Bronchial epithelial cell (primary cell): ENCODE measurements around the gene CCNY. TPM values are rescaled to one million over a fixed set of nuclear protein-coding genes. Genes with fewer than 3 reads are reported as not detected.

ENCODE experiments used
- DNase-seq: peaks from one replicate; pipeline ENCODE4 v3.0.0-alpha.2; 2010; ENCODE audit warnings: low read depth
- FAIRE-seq: peaks from 2 replicates; lab custom pipeline; 2011; peaks lifted over from hg19 to GRCh38; lab: Jason Lieb, UNC
- H3K27me3 ChIP-seq: 2 replicates; pipeline ENCODE4 v1.5.1; 2011; ENCODE audit warnings: low read length; ENCODE audit not compliant: control insufficient read depth, insufficient read depth
- H3K36me3 ChIP-seq: 2 replicates; pipeline ENCODE4 v1.5.1; 2011; ENCODE audit warnings: low read length; ENCODE audit not compliant: control insufficient read depth, insufficient read depth
- H3K4me3 ChIP-seq: 2 replicates; pipeline ENCODE4 v1.5.1; 2011; ENCODE audit warnings: mild to moderate bottlenecking, low read depth, low read length, control low read depth
- total RNA-seq: library from RNA; depleted of rRNA; stranded (reverse); fragments of >200 nt; gene quantifications from 2 replicates; pipeline ENCODE4 v1.2.1, GENCODE V29; 2014
- TF ChIP-seq, protein P1 (sequence below): IDR thresholded peaks from 2 replicates; pipeline ENCODE4 v1.5.1; 2011; ENCODE audit warnings: mild to moderate bottlenecking, moderate library complexity, low read length, control low read depth, inconsistent platforms; ENCODE audit not compliant: insufficient read depth, severe bottlenecking

CCNY gene
- total RNA-seq, 1 donor from 2014 or later = 66.3 TPM

DNA sequence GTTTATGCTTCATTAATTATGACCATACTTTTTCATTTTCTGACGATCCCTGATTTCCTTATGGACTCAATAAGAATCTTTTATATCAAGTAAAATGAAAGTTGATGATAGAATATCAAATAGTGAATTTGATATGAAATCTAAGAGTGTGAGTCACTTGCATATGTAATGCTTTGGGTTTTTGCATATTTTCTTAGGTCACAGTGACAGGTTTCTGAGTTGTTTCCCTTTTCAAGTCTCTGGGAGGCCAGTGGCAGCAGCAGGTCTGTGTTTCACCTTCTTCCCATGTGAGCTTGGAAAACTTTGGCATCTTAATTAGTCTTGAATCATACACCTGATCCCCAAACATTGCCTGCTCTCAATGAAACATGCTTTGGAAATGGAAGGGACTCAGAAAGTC lies 234.1 kb downstream of the CCNY start:
- no peak for DNase-seq
- Histone ChIP-seq H3K27me3 (no peaks in the 10 kb centered on the region), H3K36me3 (peaks cover 7% of the 10 kb centered on the region), H3K4me3 (no peak overlapping the region)
- no peak for FAIRE-seq
- TF ChIP-seq, protein P1, sequence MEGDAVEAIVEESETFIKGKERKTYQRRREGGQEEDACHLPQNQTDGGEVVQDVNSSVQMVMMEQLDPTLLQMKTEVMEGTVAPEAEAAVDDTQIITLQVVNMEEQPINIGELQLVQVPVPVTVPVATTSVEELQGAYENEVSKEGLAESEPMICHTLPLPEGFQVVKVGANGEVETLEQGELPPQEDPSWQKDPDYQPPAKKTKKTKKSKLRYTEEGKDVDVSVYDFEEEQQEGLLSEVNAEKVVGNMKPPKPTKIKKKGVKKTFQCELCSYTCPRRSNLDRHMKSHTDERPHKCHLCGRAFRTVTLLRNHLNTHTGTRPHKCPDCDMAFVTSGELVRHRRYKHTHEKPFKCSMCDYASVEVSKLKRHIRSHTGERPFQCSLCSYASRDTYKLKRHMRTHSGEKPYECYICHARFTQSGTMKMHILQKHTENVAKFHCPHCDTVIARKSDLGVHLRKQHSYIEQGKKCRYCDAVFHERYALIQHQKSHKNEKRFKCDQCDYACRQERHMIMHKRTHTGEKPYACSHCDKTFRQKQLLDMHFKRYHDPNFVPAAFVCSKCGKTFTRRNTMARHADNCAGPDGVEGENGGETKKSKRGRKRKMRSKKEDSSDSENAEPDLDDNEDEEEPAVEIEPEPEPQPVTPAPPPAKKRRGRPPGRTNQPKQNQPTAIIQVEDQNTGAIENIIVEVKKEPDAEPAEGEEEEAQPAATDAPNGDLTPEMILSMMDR = no peak

DNA sequence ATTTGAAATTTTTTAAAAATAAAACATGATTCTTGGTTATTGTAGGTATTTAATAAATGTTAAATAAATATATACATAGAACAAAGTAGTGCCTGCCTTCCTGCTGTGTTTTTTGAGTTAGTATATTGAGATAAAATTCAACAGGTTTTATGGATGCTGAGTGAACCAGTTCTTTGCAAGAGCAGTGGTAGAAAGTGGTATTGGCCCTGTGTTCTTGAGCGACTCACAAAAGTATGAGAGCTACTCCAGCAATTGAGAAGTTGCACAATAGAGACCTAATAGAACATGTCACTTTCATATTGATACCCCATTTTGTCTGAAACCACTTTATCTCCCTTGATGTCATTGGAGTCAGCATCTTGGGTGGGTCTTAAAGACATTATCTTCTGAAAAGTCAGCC lies 236.3 kb downstream of the CCNY start:
- FAIRE-seq = no peak

DNA sequence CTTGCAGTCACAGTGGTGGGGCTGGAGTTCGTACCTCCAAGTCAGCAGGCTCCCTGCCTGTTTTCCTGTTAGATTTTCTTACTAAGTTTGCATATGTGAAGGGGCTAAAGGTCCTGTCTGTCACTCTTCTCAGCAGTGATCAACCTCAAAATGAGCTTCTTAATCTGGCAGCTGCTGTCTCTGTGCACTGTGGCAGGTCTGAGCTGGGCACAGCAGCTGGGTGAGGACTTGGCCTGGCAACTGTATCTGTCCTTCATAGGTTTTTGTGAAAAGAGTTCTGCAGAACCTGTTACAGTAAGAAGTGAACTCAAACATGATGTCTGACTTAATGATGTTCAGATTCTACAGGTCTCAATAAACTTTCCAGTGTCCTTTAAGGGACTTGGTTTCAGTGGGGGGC lies 237.5 kb downstream of the CCNY start:
- DNase-seq (no peak), FAIRE-seq (no peak)
- Histone ChIP-seq H3K36me3 (peaks cover 6% of the 10 kb centered on the region), H3K4me3 (no peak overlapping the region), H3K27me3 (no peaks in the 10 kb centered on the region)
- TF ChIP-seq, protein P1 = no peak

More for the DNA sequence above, 236.3 kb downstream of the CCNY start:
- H3K27me3 ChIP-seq = no peaks in the 10 kb centered on the region
- H3K4me3 ChIP-seq = no peak overlapping the region
- DNase-seq = no peak
- TF ChIP-seq, protein P1 = no peak
- H3K36me3 ChIP-seq = peaks cover 6% of the 10 kb centered on the region

DNA sequence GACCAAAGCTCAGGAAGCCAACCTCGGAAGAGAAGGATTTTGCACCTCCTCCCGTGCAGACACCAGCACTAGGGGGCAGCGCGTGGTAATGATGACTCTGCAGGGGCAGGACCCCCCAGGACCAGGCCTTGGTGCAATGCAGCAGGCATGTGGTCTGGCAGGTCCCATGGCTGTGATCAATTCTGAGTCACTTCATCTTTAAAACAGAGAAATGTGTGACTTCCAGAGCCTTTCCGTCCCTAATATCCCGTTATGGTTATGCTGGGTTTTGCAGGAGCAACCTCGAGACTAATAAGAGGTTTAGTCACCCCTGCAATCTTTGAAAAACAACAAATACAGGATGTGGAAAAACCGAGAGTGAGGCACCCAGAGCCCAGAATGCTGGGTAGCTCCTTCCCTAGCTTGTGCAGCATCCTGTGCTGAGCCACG lies 238.6 kb downstream of the CCNY start:
- TF ChIP-seq, protein P1 = no peak
- no peaks in the 10 kb centered on the region for H3K27me3 ChIP-seq
- no peak overlapping the region for H3K4me3 ChIP-seq
- DNase-seq (no peak), FAIRE-seq (no peak)
- H3K36me3 ChIP-seq = peaks cover 2% of the 10 kb centered on the region

DNA sequence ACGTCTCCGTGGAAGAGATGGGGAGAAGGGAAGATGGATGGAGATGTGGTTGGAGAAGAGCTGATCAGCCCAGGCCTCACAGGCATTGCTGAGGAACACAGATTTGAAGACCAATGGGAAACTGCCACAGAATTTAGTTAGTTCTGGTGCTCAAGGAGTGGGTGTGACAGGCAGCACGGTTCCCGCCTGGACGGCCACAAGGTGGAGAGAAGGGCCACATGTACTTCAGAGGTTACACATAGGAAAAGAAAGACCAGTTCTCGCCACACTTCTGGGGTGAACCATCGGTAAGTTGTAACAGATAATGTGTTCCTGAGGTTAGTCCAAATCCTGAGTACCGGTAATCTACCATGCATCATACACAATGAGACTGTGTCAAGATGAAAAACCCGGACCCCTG lies 239.3 kb downstream of the CCNY start:
- Histone ChIP-seq H3K27me3 (no peaks in the 10 kb centered on the region), H3K36me3 (peaks cover 2% of the 10 kb centered on the region), H3K4me3 (no peak overlapping the region)
- TF ChIP-seq, protein P1 = no peak
- DNase-seq = no peak
- FAIRE-seq = no peak

DNA sequence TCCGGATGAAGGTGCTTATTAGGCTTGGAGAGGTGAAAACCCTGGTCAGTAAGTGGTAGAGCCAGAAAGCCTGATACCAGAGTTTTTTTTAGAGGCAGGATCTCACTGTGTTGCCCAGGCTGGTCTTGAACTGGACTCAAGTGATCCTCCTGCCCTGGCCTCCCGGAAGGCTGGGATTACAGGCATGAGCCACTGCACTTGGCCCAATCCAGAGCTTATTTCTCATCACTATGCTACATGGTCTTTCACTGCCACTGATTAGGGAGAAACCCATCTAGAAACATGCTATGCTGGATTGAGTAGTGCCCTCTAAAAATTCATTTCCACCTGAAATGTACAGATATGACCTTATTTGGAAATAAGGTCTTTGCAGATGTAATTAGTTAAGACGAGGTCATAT lies 240.4 kb downstream of the CCNY start:
- Histone ChIP-seq H3K36me3 (peaks cover 2% of the 10 kb centered on the region), H3K4me3 (no peak overlapping the region), H3K27me3 (no peaks in the 10 kb centered on the region)
- DNase-seq (no peak), FAIRE-seq (no peak)
- TF ChIP-seq, protein P1 = no peak
